MM.1S (cell line): ENCODE measurements around the gene TCERG1.

ENCODE experiments used
- EZH2 ChIP-seq: fragments of 300-600 bp; sonication (generic); optimal IDR thresholded peaks from 2 replicates; pipeline ENCODE3; 2017; ENCODE audit warnings: low read depth, mild to moderate bottlenecking, antibody characterized with exemption, low read length, mixed read lengths
- TF ChIP-seq, protein P1 (sequence below): fragments of 300-600 bp; sonication (generic); IDR thresholded peaks from 2 replicates; pipeline ENCODE4 v1.5.1; 2016; ENCODE audit warnings: antibody characterized with exemption, low read length, mixed read lengths

DNA sequence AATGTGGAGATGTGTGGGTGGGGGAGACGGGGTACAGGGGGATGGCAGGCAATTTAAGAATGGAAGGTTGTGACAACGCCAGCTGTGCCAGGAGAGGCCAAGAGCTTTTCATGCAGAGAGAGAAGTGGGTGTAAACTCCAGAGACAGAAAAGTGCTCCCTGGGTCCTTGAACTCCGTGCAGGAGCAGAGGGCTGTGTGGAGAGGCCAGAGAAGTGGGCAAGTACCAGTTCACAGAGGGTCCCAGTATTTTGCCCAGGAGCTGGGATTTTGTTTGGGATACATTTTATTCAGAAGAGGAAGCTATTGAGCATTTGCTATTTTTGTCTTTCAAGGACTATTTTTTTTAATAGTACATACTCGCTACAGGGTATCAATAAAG is 19.5 kb upstream of the TCERG1 start:
- TF ChIP-seq, protein P1, sequence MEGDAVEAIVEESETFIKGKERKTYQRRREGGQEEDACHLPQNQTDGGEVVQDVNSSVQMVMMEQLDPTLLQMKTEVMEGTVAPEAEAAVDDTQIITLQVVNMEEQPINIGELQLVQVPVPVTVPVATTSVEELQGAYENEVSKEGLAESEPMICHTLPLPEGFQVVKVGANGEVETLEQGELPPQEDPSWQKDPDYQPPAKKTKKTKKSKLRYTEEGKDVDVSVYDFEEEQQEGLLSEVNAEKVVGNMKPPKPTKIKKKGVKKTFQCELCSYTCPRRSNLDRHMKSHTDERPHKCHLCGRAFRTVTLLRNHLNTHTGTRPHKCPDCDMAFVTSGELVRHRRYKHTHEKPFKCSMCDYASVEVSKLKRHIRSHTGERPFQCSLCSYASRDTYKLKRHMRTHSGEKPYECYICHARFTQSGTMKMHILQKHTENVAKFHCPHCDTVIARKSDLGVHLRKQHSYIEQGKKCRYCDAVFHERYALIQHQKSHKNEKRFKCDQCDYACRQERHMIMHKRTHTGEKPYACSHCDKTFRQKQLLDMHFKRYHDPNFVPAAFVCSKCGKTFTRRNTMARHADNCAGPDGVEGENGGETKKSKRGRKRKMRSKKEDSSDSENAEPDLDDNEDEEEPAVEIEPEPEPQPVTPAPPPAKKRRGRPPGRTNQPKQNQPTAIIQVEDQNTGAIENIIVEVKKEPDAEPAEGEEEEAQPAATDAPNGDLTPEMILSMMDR = no peak
- TF ChIP-seq EZH2 = no peak
